Eye (tissue), 1 donor: Measurements from ENCODE around the gene YEATS2.
"Not testable (repeated sequence)": the region's sequence is repeated elsewhere in the genome, so short reads cannot be mapped to it uniquely, and the experiment has no call there.

Source experiments
- DNase-seq: peaks from one replicate; pipeline ENCODE4 v3.0.0-alpha.2; 2015

The YEATS2 gene

DNA sequence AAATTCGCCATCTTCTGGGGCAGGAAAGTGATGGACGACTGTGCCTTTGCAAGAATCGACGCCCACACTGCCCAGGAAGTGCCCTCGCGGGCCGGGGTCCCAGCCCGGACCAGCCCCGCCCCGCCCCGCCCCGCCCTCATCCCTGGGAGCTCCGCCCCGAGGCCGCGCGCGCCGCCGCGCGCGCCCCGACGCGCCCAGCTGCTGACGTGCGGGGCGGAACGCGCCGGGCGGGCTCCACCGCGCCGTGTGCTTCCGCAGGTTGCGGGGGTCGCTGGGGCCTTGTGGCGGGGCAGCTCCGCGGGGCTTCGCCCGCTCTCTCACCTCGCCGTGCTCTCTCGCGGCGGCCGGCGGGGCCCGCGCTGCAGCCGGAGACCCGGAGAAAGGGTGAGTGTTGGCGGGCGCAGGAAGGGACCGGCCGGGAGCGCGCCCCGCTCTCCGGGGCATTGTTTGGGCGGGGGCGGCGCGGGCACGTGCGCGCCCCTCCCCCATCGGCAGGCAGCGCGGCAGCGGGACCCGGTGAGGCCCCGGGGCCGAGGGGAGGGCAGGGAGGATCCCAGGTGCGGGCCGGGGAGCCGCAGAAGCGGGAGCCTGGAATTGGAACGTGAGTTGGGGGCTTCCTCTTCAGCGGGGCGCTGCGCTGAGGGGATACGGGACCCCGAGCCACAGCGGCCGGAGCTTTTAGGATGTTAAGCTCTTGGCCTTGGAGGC lies at the start of gene YEATS2:
Gene YEATS2, plus strand, starts transcription at position 188 of the 708 bp plus-strand sequence. CDS start 17,366 bp downstream, outside the sequence.
- DNase-seq, result peak; percentile 90

DNA sequence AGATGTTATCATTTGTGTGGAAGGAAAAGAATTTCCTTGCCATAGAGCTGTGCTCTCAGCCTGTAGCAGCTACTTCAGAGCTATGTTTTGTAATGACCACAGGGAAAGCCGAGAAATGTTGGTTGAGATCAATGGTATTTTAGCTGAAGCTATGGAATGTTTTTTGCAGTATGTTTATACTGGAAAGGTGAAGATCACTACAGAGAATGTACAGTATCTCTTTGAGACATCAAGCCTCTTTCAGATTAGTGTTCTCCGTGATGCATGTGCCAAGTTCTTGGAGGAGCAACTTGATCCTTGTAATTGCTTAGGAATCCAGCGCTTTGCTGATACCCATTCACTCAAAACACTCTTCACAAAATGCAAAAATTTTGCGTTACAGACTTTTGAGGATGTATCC lies 47.0 kb upstream of the YEATS2 start:
- no peak for DNase-seq

DNA sequence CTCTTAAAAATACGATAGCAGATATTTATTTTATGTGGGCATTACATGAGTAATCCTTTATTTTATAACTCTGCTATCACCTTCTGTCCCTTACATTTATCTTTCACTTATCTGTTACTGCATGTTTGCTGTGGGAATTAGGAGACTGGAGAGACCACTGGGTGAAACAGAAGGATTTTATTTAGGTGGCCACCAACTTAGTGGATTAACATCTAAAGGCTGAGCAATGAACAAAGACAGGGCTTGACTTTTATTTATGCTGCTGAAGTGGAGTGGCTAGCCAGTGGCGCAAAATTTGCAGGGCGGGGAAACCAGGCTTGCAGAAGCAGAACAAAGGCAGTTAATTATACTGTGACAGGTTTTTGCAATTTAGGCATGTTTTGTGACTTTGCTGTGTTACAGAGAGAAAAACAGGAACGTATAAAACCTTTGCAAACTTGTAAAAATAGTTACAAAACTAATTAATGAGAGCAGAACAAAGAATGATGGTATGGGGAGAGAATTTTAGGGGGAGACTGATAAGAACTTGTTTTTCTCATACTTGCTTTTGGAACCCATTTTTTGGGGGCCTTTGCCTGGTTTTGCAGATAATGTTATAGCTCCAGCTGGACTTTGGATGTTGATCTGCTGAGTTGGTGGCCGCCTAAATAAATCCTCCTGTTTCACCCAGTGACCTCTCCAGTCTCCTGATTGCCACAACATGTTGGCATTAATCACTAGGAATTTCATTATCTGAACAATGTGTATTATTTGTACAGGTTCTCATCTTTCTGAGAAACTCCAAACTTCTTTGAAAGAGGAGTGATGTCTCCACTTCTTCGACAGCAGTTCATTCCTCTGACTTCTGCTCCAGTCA lies 44.2 kb upstream of the YEATS2 start:
- peak; percentile 44 for DNase-seq

GRCh38 chr3:183654727-183655126 lies 42.9 kb upstream of the YEATS2 start:
- no peak for DNase-seq

DNA sequence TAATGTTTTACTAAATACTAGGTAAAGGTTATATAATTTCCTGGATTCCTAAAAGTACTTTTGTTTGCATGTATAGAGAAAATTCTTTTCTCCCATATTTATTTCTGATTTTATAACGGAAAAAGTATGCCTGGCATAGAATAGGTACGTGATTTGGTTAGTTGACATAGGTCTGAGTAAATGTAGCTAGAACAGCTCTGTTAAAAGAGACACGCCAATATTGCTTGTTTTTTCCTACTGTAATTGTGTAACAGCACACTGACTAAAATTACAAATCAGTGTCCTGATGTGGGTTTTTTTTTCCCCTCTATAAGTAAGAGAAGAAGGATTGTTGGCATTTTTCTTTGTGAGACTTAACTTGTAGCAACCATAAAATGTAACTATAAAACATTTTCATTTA lies 35.5 kb upstream of the YEATS2 start:
- DNase-seq, result no peak

DNA sequence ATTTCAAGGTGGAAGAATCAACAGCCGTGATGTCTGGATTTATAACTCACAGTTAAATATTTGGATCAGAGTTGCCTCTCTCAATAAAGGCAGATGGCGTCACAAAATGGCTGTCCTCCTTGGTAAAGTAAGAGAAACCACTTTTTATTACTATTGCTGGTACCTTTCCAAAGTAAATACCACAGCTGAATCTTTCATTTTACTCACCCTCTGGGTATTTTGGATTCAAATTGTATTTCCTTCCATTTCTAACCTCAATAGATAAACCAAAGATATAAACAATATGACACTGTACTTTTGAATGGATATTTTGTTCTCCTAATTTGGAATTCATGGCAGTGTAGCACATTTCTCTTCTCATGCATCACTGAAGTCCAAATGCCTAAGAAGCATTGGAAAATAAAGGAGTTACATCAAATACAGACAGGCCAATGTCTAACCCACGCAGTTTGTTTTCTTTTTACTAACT lies 32.6 kb upstream of the YEATS2 start:
- peak; percentile 42 for DNase-seq

GRCh38 chr3:183680061-183680460 lies 17.5 kb upstream of the YEATS2 start:
- DNase-seq, result no peak

DNA sequence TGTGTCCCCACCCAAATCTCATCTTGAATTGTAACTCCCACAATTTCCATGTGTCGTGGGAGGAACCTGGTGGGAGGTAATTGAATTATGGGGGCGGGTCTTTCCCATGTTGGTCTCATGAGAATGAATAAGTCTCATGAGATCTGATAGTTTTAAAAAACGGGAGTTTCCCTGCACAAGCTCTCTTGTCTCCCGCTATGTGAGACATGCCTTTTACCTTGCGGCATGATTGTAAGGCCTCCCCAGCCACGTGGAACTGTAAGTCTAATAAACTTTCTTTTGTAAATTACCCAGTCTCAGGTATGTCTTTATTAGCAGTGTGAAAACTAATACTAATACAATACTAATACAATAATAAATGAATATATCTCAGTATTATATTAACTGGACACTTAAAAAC lies 9.9 kb upstream of the YEATS2 start:
- no peak for DNase-seq

- DNase-seq, result no peak
These were observed 8.7 kb upstream of the YEATS2 start for GRCh38 chr3:183688874-183689273.

DNA sequence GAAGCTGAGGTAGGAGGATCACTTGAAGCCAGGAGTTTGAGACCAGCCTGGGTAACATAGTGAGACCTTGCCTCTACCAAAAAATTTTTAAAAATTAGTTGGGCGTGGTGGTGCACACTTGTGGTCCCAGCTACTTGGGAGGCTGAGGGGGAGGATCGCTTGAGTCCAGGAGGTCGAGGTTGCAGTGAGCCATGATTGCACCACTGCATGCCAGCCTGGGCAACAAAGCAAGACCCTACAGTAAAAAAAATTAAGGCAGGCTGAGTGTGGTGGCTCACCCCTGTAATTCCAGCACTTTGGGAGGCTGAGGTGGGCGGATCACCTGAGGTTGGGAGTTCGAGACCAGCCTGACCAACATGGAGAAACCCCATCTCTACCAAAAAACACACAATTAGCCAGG lies 8.0 kb upstream of the YEATS2 start:
- DNase-seq, result not testable (repeated sequence)

- DNase-seq, result no peak
These were observed 7.1 kb upstream of the YEATS2 start for GRCh38 chr3:183690402-183690995.

DNA sequence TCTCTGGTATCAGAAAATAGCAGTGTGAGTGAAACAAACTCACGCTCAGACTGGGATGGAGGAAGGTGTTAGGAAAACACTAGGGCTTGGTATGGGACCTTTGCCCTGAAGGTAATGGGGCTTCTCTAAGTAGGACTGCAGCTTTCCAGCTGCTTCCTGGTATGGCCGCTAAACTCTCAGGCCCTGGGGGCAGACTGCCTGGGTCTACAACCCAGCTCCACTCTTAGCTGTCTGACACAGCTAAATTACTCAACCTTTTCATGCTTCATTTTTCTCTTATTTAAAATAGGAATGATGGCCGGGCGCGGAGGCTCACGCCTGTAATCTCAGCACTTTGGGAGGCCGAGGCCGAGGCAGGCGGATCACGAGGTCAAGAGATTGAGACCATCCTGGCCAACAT lies 5.2 kb upstream of the YEATS2 start:
- no peak for DNase-seq

DNA sequence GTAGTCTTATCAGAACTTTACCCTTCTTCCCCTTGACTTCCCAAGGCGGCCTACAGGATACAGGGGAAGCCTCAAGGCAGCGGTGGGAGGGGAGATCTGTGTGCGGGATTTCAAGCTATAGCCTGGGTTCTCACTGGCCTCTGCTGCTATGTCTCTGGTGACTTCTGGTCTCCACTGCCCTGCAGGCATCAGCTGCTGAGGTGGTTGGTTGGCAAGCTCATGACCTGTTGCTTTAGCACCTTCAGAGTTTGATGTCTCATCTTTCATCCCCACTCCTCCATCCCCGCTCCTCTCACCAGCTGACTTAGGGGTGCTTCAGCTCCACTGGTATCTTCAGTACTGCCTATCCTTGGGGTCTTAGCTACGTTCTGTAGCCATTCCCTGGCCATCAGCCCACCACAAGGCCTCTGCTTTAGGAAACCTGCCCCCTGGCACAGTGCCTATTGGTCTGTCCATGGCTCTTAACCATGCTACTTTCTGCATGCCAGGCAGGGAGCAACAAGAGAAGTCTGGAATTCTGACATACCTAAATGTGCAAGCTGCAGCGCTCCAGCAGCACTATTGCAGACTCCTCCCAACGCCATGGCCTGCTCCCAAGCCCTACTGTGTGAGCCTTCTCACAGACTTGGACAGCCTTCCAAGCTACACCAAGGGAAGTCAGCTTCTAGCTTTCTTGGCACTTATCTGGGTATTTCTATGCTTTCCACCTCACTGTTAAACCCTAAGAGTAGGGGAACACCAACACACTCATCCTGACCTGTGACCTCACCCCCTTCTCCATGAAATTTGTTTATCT lies 1.8 kb upstream of the YEATS2 start:
- no peak for DNase-seq

DNA sequence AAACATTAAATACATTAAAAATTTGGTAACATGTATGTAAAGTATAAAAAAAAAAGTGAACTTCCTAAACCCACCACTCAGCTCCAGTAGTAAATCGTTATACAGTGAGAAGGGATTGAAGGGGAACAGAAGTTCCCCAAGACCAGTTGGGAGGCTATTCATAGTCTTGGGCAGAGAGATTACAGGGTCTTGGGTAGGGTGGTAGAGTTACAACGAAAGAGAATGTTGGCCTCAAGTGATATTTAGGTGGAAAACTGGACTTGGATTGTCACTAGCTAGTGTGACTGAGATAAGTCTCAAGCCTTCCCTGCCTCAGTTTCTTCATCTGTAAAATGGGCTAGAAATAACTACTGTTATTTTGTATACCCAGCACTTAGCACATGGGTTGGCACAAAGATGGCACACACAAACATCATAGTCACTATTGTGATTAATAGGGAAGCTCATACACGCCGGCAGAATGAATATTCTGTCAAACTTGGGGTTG lies 431 bp upstream of the YEATS2 start:
- DNase-seq, result no peak

DNA sequence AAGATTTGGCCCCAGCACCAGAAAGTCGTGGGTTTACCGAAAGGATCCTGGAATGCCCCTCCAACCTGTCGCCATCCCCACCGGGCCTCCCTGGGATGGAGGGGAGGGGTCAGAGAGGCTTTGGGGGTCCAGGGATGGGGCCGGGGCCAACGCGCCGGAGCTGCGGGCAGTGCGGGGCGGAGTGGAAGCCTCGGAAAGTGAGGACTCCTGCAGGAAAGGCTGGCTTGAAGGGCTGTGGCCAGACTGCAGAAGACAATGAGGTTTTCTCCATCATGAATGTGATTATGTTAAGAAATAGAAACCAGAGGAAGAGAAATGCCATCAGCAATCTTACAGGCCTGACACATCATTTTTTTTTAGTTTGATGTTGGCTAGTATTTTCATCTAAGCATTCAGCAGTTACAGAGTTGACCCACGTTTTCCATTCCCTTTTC lies 738 bp downstream of the YEATS2 start:
- peak; percentile 81 for DNase-seq

DNA sequence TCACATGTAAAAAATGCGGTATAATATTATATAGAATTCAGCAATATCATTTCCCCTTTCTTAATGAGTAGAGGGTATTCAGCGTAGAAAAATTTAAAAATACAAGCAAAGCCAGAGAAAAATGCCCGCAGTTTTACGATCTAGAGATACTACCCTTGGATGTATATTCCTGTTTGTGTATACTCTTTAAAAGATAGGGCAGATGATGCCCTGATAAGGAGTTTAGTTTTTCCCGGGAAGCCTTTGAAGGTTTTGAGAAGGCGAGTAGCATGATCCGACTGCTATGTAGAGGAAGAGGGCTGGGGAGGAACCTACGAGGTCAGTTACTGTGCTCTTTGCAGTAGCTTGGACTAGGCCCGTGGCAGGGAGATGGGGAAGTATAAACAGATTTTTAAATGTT lies 1.2 kb downstream of the YEATS2 start:
- peak; percentile 62 for DNase-seq

DNA sequence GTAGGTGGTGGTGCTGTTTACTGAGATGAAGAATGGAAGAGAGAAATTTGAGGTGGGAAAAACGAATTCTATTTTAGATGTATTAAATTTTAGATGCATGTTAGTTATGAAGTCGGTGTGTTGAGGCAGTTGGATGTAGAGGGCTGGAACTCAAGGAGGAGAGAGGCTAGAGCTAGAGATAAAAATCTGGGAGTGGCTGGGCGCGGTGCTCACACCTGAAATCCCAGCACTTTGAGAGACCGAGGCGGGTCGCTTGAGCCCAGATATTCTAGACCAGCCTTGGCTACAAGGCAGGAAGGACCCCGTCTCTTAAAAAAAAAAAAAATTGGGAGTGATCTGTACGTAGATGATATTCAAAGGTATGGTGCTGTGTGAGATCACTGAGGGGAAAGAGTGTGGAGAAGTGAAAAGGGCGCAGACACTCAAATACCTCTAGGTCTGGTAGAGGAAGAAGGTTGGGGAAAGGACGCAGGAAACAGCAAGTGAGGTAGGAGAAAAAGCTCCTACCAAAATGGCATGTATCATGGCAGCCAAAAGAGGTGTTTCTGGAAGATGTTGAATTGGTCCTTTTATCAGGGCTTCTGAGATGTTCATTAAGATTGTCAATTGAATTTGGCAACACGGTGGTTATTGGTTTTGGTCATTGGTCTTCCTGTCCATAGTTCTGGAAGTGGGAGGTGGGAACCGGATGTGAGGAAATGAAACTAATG lies 1.8 kb downstream of the YEATS2 start:
- DNase-seq, result peak; percentile 21

DNA sequence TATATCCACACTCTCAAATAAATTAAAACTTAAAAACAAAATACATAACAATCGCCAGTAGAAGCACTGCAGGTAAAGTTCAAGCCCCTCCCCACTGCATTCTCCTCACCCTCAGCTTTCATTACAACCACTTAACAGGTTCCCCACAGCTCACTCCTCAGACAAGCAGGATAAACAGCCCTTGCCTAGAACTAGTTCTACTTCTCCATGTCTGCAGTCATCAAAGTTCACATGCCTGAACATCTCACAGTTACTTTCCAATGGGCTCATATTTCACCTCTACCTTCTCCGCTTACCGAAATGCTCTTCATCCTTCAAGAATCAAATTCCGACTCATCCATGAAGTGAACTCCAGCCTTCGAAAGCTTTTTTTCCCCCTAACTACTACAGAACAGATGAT lies 4.1 kb downstream of the YEATS2 start:
- no peak for DNase-seq

- DNase-seq, result not testable (repeated sequence)
These were observed 6.3 kb downstream of the YEATS2 start for GRCh38 chr3:183703892-183704291.

- DNase-seq, result peak; percentile 19
These were observed 12.6 kb downstream of the YEATS2 start for GRCh38 chr3:183710231-183710630.

DNA sequence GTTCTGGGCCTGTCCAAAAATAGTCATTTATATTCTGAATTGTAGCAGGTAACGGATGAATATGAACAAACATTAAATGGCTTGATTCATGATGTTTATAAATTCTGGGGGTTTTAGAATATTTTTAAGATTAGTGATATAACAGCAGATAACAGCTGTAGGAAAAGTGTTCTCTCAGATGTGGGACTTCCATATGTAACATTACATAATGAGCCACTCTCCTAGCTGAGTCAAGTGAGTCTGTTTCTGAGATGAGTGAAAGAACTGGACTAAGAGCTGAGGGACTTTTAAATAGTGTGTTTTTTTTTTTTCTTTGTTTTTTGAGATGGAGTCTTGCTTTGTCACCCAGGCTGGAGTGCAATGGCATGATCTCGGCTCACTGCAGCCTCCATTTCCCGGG lies 13.9 kb downstream of the YEATS2 start:
- DNase-seq, result no peak

DNA sequence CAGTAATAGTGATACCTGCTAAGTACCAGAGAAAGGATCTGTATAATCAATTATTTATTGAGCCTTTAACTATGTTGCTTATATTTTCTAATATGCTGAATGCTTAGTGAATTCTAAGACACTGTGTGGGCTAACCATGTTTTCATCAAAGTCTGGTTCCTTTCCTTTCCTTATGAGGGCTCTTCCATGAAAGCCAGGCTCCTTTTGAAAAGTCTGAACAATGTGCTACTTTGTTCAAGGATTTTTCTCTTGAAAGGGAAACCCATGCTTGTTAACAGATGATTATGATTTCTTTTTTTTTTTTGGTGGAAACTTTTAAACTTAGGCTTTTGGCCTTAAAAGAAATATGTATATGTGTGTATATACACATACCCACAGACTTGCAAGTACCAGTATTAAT lies 17.0 kb downstream of the YEATS2 start:
- DNase-seq, result no peak
